K562 (cell line): ENCODE results near the gene ITGA6. TPM values are rescaled to one million over a fixed set of nuclear protein-coding genes. Genes with fewer than 3 reads are reported as not detected.

Experiments used
- IFI16 ChIP-seq: fragments of 250-450 bp; sonication (Bioruptor Pico); IDR thresholded peaks from 2 replicates; pipeline ENCODE4 v2.1.2; 2022; ENCODE audit warnings: mild to moderate bottlenecking, inconsistent platforms
- JUN ChIP-seq, 2 experiments: sonication (generic) in 1 of 2; formaldehyde crosslinking in 1 of 2; IDR thresholded peaks; 2 replicates each; pipeline versions ENCODE4 v1.6.1 to v1.8.0; 2012 to 2022; ENCODE audit warnings: borderline replicate concordance in 2 of 2, mild to moderate bottlenecking in 2 of 2, improper control_type of control experiment in 1 of 2, low read depth in 1 of 2, low read length in 1 of 2, missing genetic modification reagents in 1 of 2
- MEF2D ChIP-seq: conservative IDR thresholded peaks from 2 replicates; pipeline ENCODE4 v1.6.1; 2016; ENCODE audit warnings: low read depth, missing genetic modification characterization, missing compliant biosample characterization
- PHF21A ChIP-seq: fragments of 450-650 bp; IDR thresholded peaks from 2 replicates; pipeline ENCODE4 v1.6.1; 2017; ENCODE audit warnings: low read depth, borderline replicate concordance
- SP2 ChIP-seq: IDR thresholded peaks from 2 replicates; pipeline ENCODE4 v1.6.1; 2011; ENCODE audit warnings: mild to moderate bottlenecking, low read depth, low read length, moderate library complexity; ENCODE audit not compliant: poor library complexity, severe bottlenecking; ENCODE audit errors: extremely low read depth
- ZBTB7A ChIP-seq: IDR thresholded peaks from 2 replicates; pipeline ENCODE4 v1.6.1; 2011; ENCODE audit warnings: low read depth, mild to moderate bottlenecking, low read length, moderate library complexity, borderline replicate concordance; ENCODE audit not compliant: control insufficient read depth
- ZNF197 ChIP-seq: fragments of 200-800 bp; sonication (Bioruptor generic); IDR thresholded peaks from 2 replicates; pipeline ENCODE4 v1.6.1; 2016; ENCODE audit warnings: low read depth, missing genetic modification characterization, missing compliant biosample characterization
- polyA plus RNA-seq, 8 experiments: library from polyadenylated mRNA; depleted of rRNA in 4 of 8; stranded (reverse) in 5 of 8; unstranded in 3 of 8; fragments of >200 nt; fragmentation: Nextera tagmentation in 2 of 8; fragmentation: Illumina TruSeq in 1 of 8; extraction: Ambion mirVana in 2 of 8; extraction: Trizol in 1 of 8; gene quantifications; 2 replicates each; pipeline versions ENCODE4 v1.2.1 to v1.2.3, GENCODE V29; 2011 to 2014; ENCODE audit warnings: inconsistent platforms in 1 of 8, missing spikeins in 1 of 8
- total RNA-seq, 7 experiments: library from RNA; depleted of rRNA in 6 of 7; stranded (reverse); fragments of >200 nt in 6 of 7; fragmentation: Illumina TruSeq in 2 of 7; extraction: Trizol in 2 of 7; gene quantifications; 2 replicates each; pipeline versions ENCODE4 v1.2.1 to v1.2.3, GENCODE V29; 2011 to 2021; ENCODE audit warnings: low replicate concordance in 1 of 7
- TF ChIP-seq, protein P1 (sequence below): IDR thresholded peaks from 2 replicates; pipeline ENCODE4 v1.6.1; 2012; ENCODE audit warnings: low read depth, low read length, improper control_type of control experiment, borderline replicate concordance
- TF ChIP-seq, protein P2 (sequence below): fragments of 200-400 bp; formaldehyde crosslinking; IDR thresholded peaks from 2 replicates; pipeline ENCODE4 v1.6.1; 2017; ENCODE audit warnings: mild to moderate bottlenecking, low read depth, low read length, moderate library complexity

ITGA6 gene
- total and polyA plus RNA-seq, 9 of the 15 experiments (the other 6 are each of a cell fraction or from before 2014, with no cell fraction given) = 0.01 to 0.29 (median 0.05) TPM; not detected in 5

GRCh38 chr2:172412984-172413492, 14.3 kb upstream of the ITGA6 start (continued):
- TF ChIP-seq, protein P1, sequence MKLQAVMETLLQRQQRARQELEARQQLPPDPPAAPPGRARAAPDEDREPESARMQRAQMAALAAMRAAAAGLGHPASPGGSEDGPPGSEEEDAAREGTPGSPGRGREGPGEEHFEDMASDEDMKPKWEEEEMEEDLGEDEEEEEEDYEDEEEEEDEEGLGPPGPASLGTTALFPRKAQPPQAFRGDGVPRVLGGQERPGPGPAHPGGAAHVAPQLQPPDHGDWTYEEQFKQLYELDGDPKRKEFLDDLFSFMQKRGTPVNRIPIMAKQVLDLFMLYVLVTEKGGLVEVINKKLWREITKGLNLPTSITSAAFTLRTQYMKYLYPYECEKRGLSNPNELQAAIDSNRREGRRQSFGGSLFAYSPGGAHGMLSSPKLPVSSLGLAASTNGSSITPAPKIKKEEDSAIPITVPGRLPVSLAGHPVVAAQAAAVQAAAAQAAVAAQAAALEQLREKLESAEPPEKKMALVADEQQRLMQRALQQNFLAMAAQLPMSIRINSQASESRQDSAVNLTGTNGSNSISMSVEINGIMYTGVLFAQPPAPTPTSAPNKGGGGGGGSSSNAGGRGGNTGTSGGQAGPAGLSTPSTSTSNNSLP = no peak
- TF ChIP-seq, protein P2, sequence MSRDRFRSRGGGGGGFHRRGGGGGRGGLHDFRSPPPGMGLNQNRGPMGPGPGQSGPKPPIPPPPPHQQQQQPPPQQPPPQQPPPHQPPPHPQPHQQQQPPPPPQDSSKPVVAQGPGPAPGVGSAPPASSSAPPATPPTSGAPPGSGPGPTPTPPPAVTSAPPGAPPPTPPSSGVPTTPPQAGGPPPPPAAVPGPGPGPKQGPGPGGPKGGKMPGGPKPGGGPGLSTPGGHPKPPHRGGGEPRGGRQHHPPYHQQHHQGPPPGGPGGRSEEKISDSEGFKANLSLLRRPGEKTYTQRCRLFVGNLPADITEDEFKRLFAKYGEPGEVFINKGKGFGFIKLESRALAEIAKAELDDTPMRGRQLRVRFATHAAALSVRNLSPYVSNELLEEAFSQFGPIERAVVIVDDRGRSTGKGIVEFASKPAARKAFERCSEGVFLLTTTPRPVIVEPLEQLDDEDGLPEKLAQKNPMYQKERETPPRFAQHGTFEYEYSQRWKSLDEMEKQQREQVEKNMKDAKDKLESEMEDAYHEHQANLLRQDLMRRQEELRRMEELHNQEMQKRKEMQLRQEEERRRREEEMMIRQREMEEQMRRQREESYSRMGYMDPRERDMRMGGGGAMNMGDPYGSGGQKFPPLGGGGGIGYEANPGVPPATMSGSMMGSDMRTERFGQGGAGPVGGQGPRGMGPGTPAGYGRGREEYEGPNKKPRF = no peak
- TF ChIP-seq SP2 = no peak
- no peak for TF ChIP-seq PHF21A
- TF ChIP-seq IFI16 (CRISPR knock-in tag) = no peak
- no peak for TF ChIP-seq JUN (IDR thresholded peaks at IDR 0.05; ENCODE audit: borderline replicate concordance, low read depth, low read length)
- no peak for TF ChIP-seq JUN (CRISPR knock-in tag; IDR thresholded peaks at IDR 0.05; ENCODE audit: borderline replicate concordance)
- no peak for TF ChIP-seq ZNF197 (CRISPR knock-in tag)
- TF ChIP-seq MEF2D (tag) = no peak
- no peak for TF ChIP-seq ZBTB7A
